H1 (cell line): ENCODE results near the gene ABHD12. TPM values are rescaled to one million over a fixed set of nuclear protein-coding genes. Genes with fewer than 3 reads are reported as not detected.

Source experiments
- CTCF ChIA-PET: fragments of 300-600 bp; sonication (Branson Sonifier 250); formaldehyde crosslinking; loops from one replicate; lab custom pipeline; 2021; ENCODE audit not compliant: partially characterized antibody; lab: Charles Lee
- POLR2A ChIA-PET: fragments of 300-600 bp; sonication (Branson Sonifier 250); formaldehyde crosslinking; loops from one replicate; lab custom pipeline; 2021; ENCODE audit warnings: inconsistent platforms; ENCODE audit not compliant: partially characterized antibody; lab: Charles Lee
- DNase-seq, 2 experiments: peaks; one replicate each; pipeline versions ENCODE4 v3.0.0 to v3.0.0-alpha.2; 2010 to 2022; ENCODE audit warnings: low spot score in 2 of 2, low read depth in 1 of 2, mixed read lengths in 1 of 2
- FAIRE-seq: peaks from 2 replicates; lab custom pipeline; 2011; peaks lifted over from hg19 to GRCh38; lab: Jason Lieb, UNC
- H2AFZ ChIP-seq: 2 replicates; pipeline ENCODE4 v1.8.1; 2012; ENCODE audit warnings: low read length, inconsistent platforms
- H2AK5ac ChIP-seq: 2 replicates; pipeline ENCODE4 v1.6.1; 2013; ENCODE audit warnings: low read depth, low read length
- H2BK120ac ChIP-seq: replicated peaks from 2 replicates; pipeline ENCODE3; 2013; ENCODE audit warnings: low read depth, low read length, inconsistent platforms
- H2BK12ac ChIP-seq: 2 replicates; pipeline ENCODE4 v1.6.1; 2013; ENCODE audit warnings: low read depth, low read length
- H2BK15ac ChIP-seq: 2 replicates; pipeline ENCODE4 v1.6.1; 2013; ENCODE audit warnings: low read length
- H2BK20ac ChIP-seq: 2 replicates; pipeline ENCODE4 v1.6.1; 2013; ENCODE audit warnings: low read length
- H2BK5ac ChIP-seq: 2 replicates; pipeline ENCODE4 v1.6.1; 2013; ENCODE audit warnings: low read depth, low read length
- H3K14ac ChIP-seq: 2 replicates; pipeline ENCODE4 v1.6.1; 2013; ENCODE audit warnings: inconsistent platforms; ENCODE audit not compliant: insufficient read length
- H3K18ac ChIP-seq: 2 replicates; pipeline ENCODE4 v1.6.1; 2013; ENCODE audit warnings: low read length; ENCODE audit errors: extremely low read depth
- H3K23ac ChIP-seq: 2 replicates; pipeline ENCODE4 v1.6.1; 2013; ENCODE audit warnings: inconsistent platforms; ENCODE audit not compliant: insufficient read length
- H3K23me2 ChIP-seq: 2 replicates; pipeline ENCODE4 v1.6.1; 2013; ENCODE audit warnings: low read depth, low read length
- H3K27ac ChIP-seq: 2 replicates; pipeline ENCODE4 v1.6.1; 2011; ENCODE audit warnings: low read depth, low read length, inconsistent platforms
- H3K27me3 ChIP-seq, 4 experiments: replicated peaks in 1 of 4; 1 replicate in 1 of 4; 2 replicates in 3 of 4; pipeline versions ENCODE4 v1.6.1 to v1.8.1; 2011 to 2013; ENCODE audit warnings: low read length in 3 of 4, mild to moderate bottlenecking in 3 of 4, inconsistent platforms in 2 of 4, mixed read lengths in 2 of 4, moderate library complexity in 1 of 4; ENCODE audit not compliant: control insufficient read depth in 3 of 4, insufficient read depth in 3 of 4; ENCODE audit errors: extremely low read depth in 1 of 4
- H3K36me3 ChIP-seq, 4 experiments: 2 replicates each; pipeline versions ENCODE4 v1.6.1 to v1.8.1; 2011 to 2013; ENCODE audit warnings: mild to moderate bottlenecking in 4 of 4, low read length in 3 of 4, moderate library complexity in 2 of 4, control low read depth in 1 of 4, inconsistent platforms in 1 of 4; ENCODE audit not compliant: insufficient read depth in 4 of 4, control insufficient read depth in 2 of 4
- H3K4ac ChIP-seq: replicated peaks from 2 replicates; pipeline ENCODE3; 2013; ENCODE audit warnings: low read length, low read depth, mixed read lengths, inconsistent platforms; ENCODE audit not compliant: insufficient read length
- H3K4me1 ChIP-seq, 4 experiments: replicated peaks in 1 of 4; 1 replicate in 1 of 4; 2 replicates in 3 of 4; pipeline versions ENCODE4 v1.6.1 to v1.8.1; 2011 to 2013; ENCODE audit warnings: low read length in 3 of 4, inconsistent platforms in 2 of 4, mixed read lengths in 1 of 4; ENCODE audit not compliant: insufficient read depth in 4 of 4, control insufficient read depth in 3 of 4
- H3K4me2 ChIP-seq, 2 experiments: 2 replicates each; pipeline versions ENCODE4 v1.6.1 to v1.8.1; 2011 to 2013; ENCODE audit warnings: low read depth in 2 of 2, low read length in 2 of 2, control low read depth in 1 of 2, inconsistent platforms in 1 of 2, mild to moderate bottlenecking in 1 of 2; ENCODE audit not compliant: insufficient read depth in 1 of 2
- H3K4me3 ChIP-seq, 4 experiments: fragments of 200-600, 300-600 bp in 1 of 4; sonication (generic), shearing (Covaris generic), sonication (Bioruptor Twin) in 1 of 4; 2 replicates each; pipeline versions ENCODE4 v1.5.1 to v1.8.1; 2011 to 2016; ENCODE audit warnings: low read length in 4 of 4, low read depth in 3 of 4, control low read depth in 2 of 4, inconsistent platforms in 2 of 4, mild to moderate bottlenecking in 2 of 4, mixed read lengths in 1 of 4, moderate library complexity in 1 of 4; ENCODE audit not compliant: insufficient read depth in 2 of 4; ENCODE audit errors: extremely low read depth in 1 of 4
- H3K56ac ChIP-seq: replicated peaks from 2 replicates; pipeline ENCODE3; 2013; ENCODE audit warnings: low read depth, mild to moderate bottlenecking, mixed read lengths, low read length, inconsistent platforms; ENCODE audit not compliant: insufficient read length
- H3K79me1 ChIP-seq: 2 replicates; pipeline ENCODE4 v1.6.1; 2013; ENCODE audit warnings: low read depth, low read length, control low read depth
- H3K79me2 ChIP-seq, 2 experiments: 2 replicates each; pipeline versions ENCODE4 v1.6.1 to v1.8.1; 2012 to 2013; ENCODE audit warnings: low read length in 2 of 2, mild to moderate bottlenecking in 2 of 2, inconsistent platforms in 1 of 2; ENCODE audit not compliant: insufficient read depth in 2 of 2, control insufficient read depth in 1 of 2
- H3K9ac ChIP-seq, 4 experiments: replicated peaks in 1 of 4; 1 replicate in 1 of 4; 2 replicates in 3 of 4; pipeline versions ENCODE4 v1.6.1 to v1.8.1; 2011 to 2013; ENCODE audit warnings: low read depth in 3 of 4, low read length in 3 of 4, control low read depth in 2 of 4, mild to moderate bottlenecking in 2 of 4, moderate library complexity in 2 of 4, inconsistent platforms in 1 of 4; ENCODE audit errors: extremely low read depth in 1 of 4
- H3K9me3 ChIP-seq, 2 experiments: 2 replicates each; pipeline versions ENCODE4 v1.6.1 to v1.8.1; 2012 to 2013; ENCODE audit warnings: mild to moderate bottlenecking in 2 of 2, moderate library complexity in 2 of 2, control low read depth in 1 of 2, inconsistent platforms in 1 of 2, low read depth in 1 of 2, low read length in 1 of 2, mixed read lengths in 1 of 2; ENCODE audit not compliant: insufficient read depth in 2 of 2
- H4K20me1 ChIP-seq, 2 experiments: replicated peaks in 1 of 2; 2 replicates each; pipeline versions ENCODE3 to v1.8.1; 2011 to 2013; ENCODE audit warnings: inconsistent platforms in 2 of 2, low read length in 2 of 2, mild to moderate bottlenecking in 1 of 2; ENCODE audit not compliant: insufficient read depth in 2 of 2, control insufficient read depth in 1 of 2
- H4K5ac ChIP-seq: 2 replicates; pipeline ENCODE4 v1.6.1; 2013; ENCODE audit warnings: low read length, low read depth, mixed read lengths, inconsistent platforms; ENCODE audit not compliant: insufficient read length
- H4K8ac ChIP-seq: 2 replicates; pipeline ENCODE4 v1.8.0; 2013; ENCODE audit warnings: mild to moderate bottlenecking, moderate library complexity, low read length, inconsistent platforms; ENCODE audit not compliant: insufficient read depth; ENCODE audit errors: extremely low read depth
- H4K91ac ChIP-seq: replicated peaks from 2 replicates; pipeline ENCODE3; 2013; ENCODE audit warnings: low read length, mixed read lengths, inconsistent platforms; ENCODE audit not compliant: insufficient read length
- BACH1 ChIP-seq: IDR thresholded peaks from 2 replicates; pipeline ENCODE4 v1.6.1; 2012; ENCODE audit warnings: low read length, improper control_type of control experiment
- CBX8 ChIP-seq: fragments of 300-800, 300-1000 bp; sonication (generic); IDR thresholded peaks from 2 replicates; pipeline ENCODE4 v1.7.1; 2016; ENCODE audit warnings: low read depth, low read length, borderline replicate concordance
- CEBPB ChIP-seq: IDR thresholded peaks from 2 replicates; pipeline ENCODE4 v1.6.1; 2012; ENCODE audit warnings: low read depth, low read length
- E2F6 ChIP-seq: IDR thresholded peaks from 2 replicates; pipeline ENCODE4 v1.6.1; 2012; ENCODE audit warnings: inconsistent platforms
- EP300 ChIP-seq, 2 experiments: IDR thresholded peaks; 1 replicate in 1 of 2; 2 replicates in 1 of 2; pipeline ENCODE4 v1.6.1; 2011 to 2012; ENCODE audit warnings: low read depth in 2 of 2, low read length in 2 of 2, mild to moderate bottlenecking in 2 of 2, borderline replicate concordance in 1 of 2, inconsistent platforms in 1 of 2, moderate library complexity in 1 of 2
- GABPA ChIP-seq: IDR thresholded peaks from 2 replicates; pipeline ENCODE4 v1.6.1; 2011; ENCODE audit warnings: mild to moderate bottlenecking, low read length, moderate library complexity, borderline replicate concordance; ENCODE audit not compliant: insufficient read depth
- HDAC2 ChIP-seq, 2 experiments: fragments of 300-600 bp in 1 of 2; sonication (generic) in 1 of 2; IDR thresholded peaks; 2 replicates each; pipeline ENCODE4 v1.6.1; 2011 to 2012; ENCODE audit warnings: low read depth in 2 of 2, low read length in 2 of 2, mild to moderate bottlenecking in 2 of 2, moderate library complexity in 2 of 2, borderline replicate concordance in 1 of 2, inconsistent platforms in 1 of 2
- JUND ChIP-seq: IDR thresholded peaks from 2 replicates; pipeline ENCODE4 v1.6.1; 2011; ENCODE audit warnings: mild to moderate bottlenecking, improper control_type of control experiment, low read length
- POLR2A ChIP-seq, 2 experiments: IDR thresholded peaks; 1 replicate in 1 of 2; 2 replicates in 1 of 2; pipeline ENCODE4 v1.6.1; 2011; ENCODE audit warnings: low read depth in 2 of 2, low read length in 2 of 2, mild to moderate bottlenecking in 2 of 2; ENCODE audit errors: control extremely low read depth in 1 of 2
- RBBP5 ChIP-seq: IDR thresholded peaks from 2 replicates; pipeline ENCODE4 v1.7.1; 2012; ENCODE audit warnings: low read depth, mild to moderate bottlenecking, inconsistent platforms, low read length, moderate library complexity, borderline replicate concordance
- SP1 ChIP-seq: IDR thresholded peaks from 2 replicates; pipeline ENCODE4 v1.6.1; 2011; ENCODE audit warnings: low read depth, low read length
- SP2 ChIP-seq: IDR thresholded peaks from 2 replicates; pipeline ENCODE4 v1.6.1; 2012; ENCODE audit warnings: mild to moderate bottlenecking, low read length, inconsistent platforms
- SRF ChIP-seq: IDR thresholded peaks from 2 replicates; pipeline ENCODE4 v1.6.1; 2011; ENCODE audit warnings: mild to moderate bottlenecking, low read depth, low read length, moderate library complexity
- TCF12 ChIP-seq: IDR thresholded peaks from 2 replicates; pipeline ENCODE4 v1.6.1; 2011; ENCODE audit warnings: low read depth, mild to moderate bottlenecking, low read length
- WGBS, 2 experiments: shearing (Covaris generic) in 1 of 2; methylation state at CpG; one replicate each; pipeline versions ENCODE4 v1.1.6 to v1.1.7; 2013 to 2015; ENCODE audit warnings: low lambda C conversion rate in 2 of 2, mixed read lengths in 2 of 2, inconsistent platforms in 1 of 2, low coverage in 1 of 2, missing lambda C conversion rate in 1 of 2; ENCODE audit not compliant: insufficient replicate concordance in 2 of 2, insufficient coverage in 1 of 2, insufficient read length in 1 of 2; ENCODE audit errors: extremely low coverage in 1 of 2, missing lambda C conversion rate in 1 of 2; 5-methylcytosine and 5-hydroxymethylcytosine counted together
- polyA plus RNA-seq, 7 experiments: library from polyadenylated mRNA; depleted of rRNA in 3 of 7; stranded (reverse) in 5 of 7; unstranded in 2 of 7; fragments of >200 nt in 5 of 7; fragments of 200-250 nt in 2 of 7; gene quantifications; 1 replicate in 5 of 7; 2 replicates in 1 of 7; 4 replicates in 1 of 7; pipeline versions ENCODE4 v1.2.1 to v1.2.3, GENCODE V29; 2011 to 2013; ENCODE audit warnings: missing spikeins in 2 of 7, mixed read lengths in 2 of 7
- total RNA-seq: library from RNA; stranded (reverse); fragmentation: NEBNext Ultra II Directional; extraction: Animal tissue kit (Norgen Biotek cat#: 25700); gene quantifications from 2 replicates; pipeline ENCODE4 v1.2.1, GENCODE V29; 2021

The ABHD12 gene
- total and polyA plus RNA-seq, 2 of the 8 experiments (the other 6 are each of a cell fraction or from before 2014, with no cell fraction given) = 31.3 to 59.5 TPM

GRCh38 chr20:25286917-25287316 is 103.7 kb downstream of the ABHD12 start:
- ChIA-PET CTCF (interaction anchor here (1.0 to 2.0 kb wide), 5 partner anchors 13 to 293 kb away, joined by 3 to 5 read pairs (median 5); partner anchors contain the start of gene GINS1), POLR2A (interaction anchor here (1.8 kb wide), 1 partner anchor 9 kb away, joined by 3 read pairs; no protein-coding TSS in a partner anchor)
- Histone ChIP-seq H3K18ac (no peak overlapping the region), H3K79me1 (no peaks in the 10 kb centered on the region; the same call in 1 of the 2 replicates), H3K4me3 (no peak overlapping the region), H3K23ac (no peak overlapping the region), H4K8ac (no peak overlapping the region), H3K4ac (no peak overlapping the region), H4K5ac (no peak overlapping the region), H3K27me3 (no peaks in the 10 kb centered on the region), H3K4me2 (no peak overlapping the region), H4K91ac (no peak overlapping the region), H3K9me3 (no peaks in the 10 kb centered on the region), H3K4me1 (no peaks in the 10 kb centered on the region), H3K27ac (no peak overlapping the region), H2AK5ac (no peak overlapping the region), H2BK120ac (no peak overlapping the region), H2BK20ac (no peak overlapping the region), H3K56ac (no peak overlapping the region), H4K20me1 (peaks cover 0 to 9% of the 10 kb centered on the region in 2 experiments), H2BK5ac (no peak overlapping the region), H2BK15ac (no peak overlapping the region), H2AFZ (no peak overlapping the region), H3K36me3 (peaks cover 4 to 19% (median 17%) of the 10 kb centered on the region in 4 experiments; a peak in 6 of 8 replicates), H3K23me2 (no peaks in the 10 kb centered on the region), H3K9ac (no peak overlapping the region), H3K14ac (no peak overlapping the region), H3K79me2 (no peaks in the 10 kb centered on the region), H2BK12ac (no peak overlapping the region)
- WGBS, 2 experiments = 91% methylated on average over 12 of the region's 12 CpGs; no CpG with 5 or more reads in 1 of the 2 experiments
- DNase-seq = no peak
- no peak for FAIRE-seq
- TF ChIP-seq E2F6 = no peak
- TF ChIP-seq CBX8 = no peak
- no peak for TF ChIP-seq SP1
- TF ChIP-seq HDAC2 (IDR thresholded peaks at IDR 0.05; ENCODE audit: borderline replicate concordance in 1 of 2, low read depth in 2 of 2, low read length in 2 of 2) = no peak
- TF ChIP-seq JUND = no peak
- TF ChIP-seq RBBP5 = no peak
- no peak for TF ChIP-seq POLR2A (IDR thresholded peaks at IDR 0.05; ENCODE audit: control extremely low read depth in 1 of 2, low read depth in 2 of 2, low read length in 2 of 2)
- TF ChIP-seq EP300 (IDR thresholded peaks at IDR 0.05; ENCODE audit: borderline replicate concordance in 1 of 2, low read depth in 2 of 2, low read length in 2 of 2) = no peak
- TF ChIP-seq BACH1 = no peak
- no peak for TF ChIP-seq SP2
- TF ChIP-seq TCF12 = no peak
- TF ChIP-seq GABPA = no peak
- TF ChIP-seq CEBPB = no peak
- TF ChIP-seq SRF = no peak
